OCI-LY3 (cell line): Measurements from ENCODE around the gene RELN.
"Not testable (repeated sequence)": the region's sequence is repeated elsewhere in the genome, so short reads cannot be mapped to it uniquely, and the experiment has no call there.

Experiments
- CTCF ChIP-seq: fragments of 200-600, 300-600 bp; sonication (generic); IDR thresholded peaks from 2 replicates; pipeline ENCODE4 v1.5.1; 2014; ENCODE audit warnings: antibody characterized with exemption, low read length, low read depth
- EZH2phosphoT487 ChIP-seq: fragments of 200-600 bp; shearing (Covaris generic); IDR thresholded peaks from 2 replicates; pipeline ENCODE4 v1.6.1; 2018; ENCODE audit warnings: antibody characterized with exemption, mixed run types, low read depth

- TF ChIP-seq CTCF, EZH2phosphoT487: not testable (repeated sequence)
Measured at GRCh38 chr7:103896826-103897225, 92.6 kb downstream of the RELN start.
